HL-60/S4 treated with retinoic acid at 250 ng/mL for 4 days and 3 days (cell line): ENCODE data around the gene TM4SF4.

Experiments
- in situ Hi-C: fragments of 300-500 bp; cut with MboI; formaldehyde crosslinking; loops from 2 replicates; pipeline ENCODE4 v1.7.0; 2022; ENCODE audit warnings: low sequenced_read_pairs

Gene TM4SF4

GRCh38 chr3:149454746-149455145 lies 19.8 kb upstream of the TM4SF4 start:
- in situ Hi-C loops: no loop called here

GRCh38 chr3:149455366-149455765 lies 19.1 kb upstream of the TM4SF4 start:
- in situ Hi-C loops: no loop called here

- in situ Hi-C loops: no loop called here
Measured at GRCh38 chr3:149455989-149456388, 18.5 kb upstream of the TM4SF4 start.

GRCh38 chr3:149459491-149460059 lies 14.9 kb upstream of the TM4SF4 start:
- in situ Hi-C loops: no loop called here

- in situ Hi-C loops: no loop called here
Measured at GRCh38 chr3:149460117-149460516, 14.4 kb upstream of the TM4SF4 start.

GRCh38 chr3:149462051-149462450 lies 12.4 kb upstream of the TM4SF4 start:
- in situ Hi-C loops: no loop called here

GRCh38 chr3:149462581-149463011 lies 11.9 kb upstream of the TM4SF4 start:
- in situ Hi-C loops: no loop called here

GRCh38 chr3:149463921-149464320 lies 10.6 kb upstream of the TM4SF4 start:
- in situ Hi-C loops: no loop called here

GRCh38 chr3:149464542-149465328 lies 9.8 kb upstream of the TM4SF4 start:
- in situ Hi-C loops: no loop called here

- in situ Hi-C loops: no loop called here
Measured at GRCh38 chr3:149465351-149465883, 9.1 kb upstream of the TM4SF4 start.

GRCh38 chr3:149466192-149466591 lies 8.3 kb upstream of the TM4SF4 start:
- in situ Hi-C loops: no loop called here

- in situ Hi-C loops: no loop called here
Measured at GRCh38 chr3:149468504-149469212, 5.8 kb upstream of the TM4SF4 start.

- in situ Hi-C loops: no loop called here
Measured at GRCh38 chr3:149470381-149470780, 4.1 kb upstream of the TM4SF4 start.

GRCh38 chr3:149472030-149472797 lies 2.3 kb upstream of the TM4SF4 start:
- in situ Hi-C loops: no loop called here

GRCh38 chr3:149473357-149474249 lies 894 bp upstream of the TM4SF4 start:
- in situ Hi-C loops: no loop called here

GRCh38 chr3:149475451-149476060 lies 1.1 kb downstream of the TM4SF4 start:
- in situ Hi-C loops: loop anchor here (25.0 kb wide), 1 partner anchor 363 kb away; no protein-coding TSS in a partner anchor

GRCh38 chr3:149476225-149476624 lies 1.7 kb downstream of the TM4SF4 start:
- in situ Hi-C loops: loop anchor here (25.0 kb wide), 1 partner anchor 364 kb away; no protein-coding TSS in a partner anchor

GRCh38 chr3:149479621-149480325 lies 5.3 kb downstream of the TM4SF4 start:
- in situ Hi-C loops: loop anchor here (10.0 to 25.0 kb wide), 2 partner anchors 85 to 367 kb away; no protein-coding TSS in a partner anchor
